Prostate gland (tissue), 2 donors: Measurements from ENCODE around the gene PARP1.

Experiments
- CTCF ChIP-seq, 4 experiments: fragments of 200-600 bp in 2 of 4; fragments of 450-650 bp in 2 of 4; sonication (generic) in 2 of 4; IDR thresholded peaks; 1 replicate in 3 of 4; 2 replicates in 1 of 4; pipeline ENCODE4 v1.5.1; 2016 to 2019; ENCODE audit warnings: antibody characterized with exemption in 4 of 4, mild to moderate bottlenecking in 2 of 4, moderate library complexity in 2 of 4
- POLR2A ChIP-seq: fragments of 450-650 bp; IDR thresholded peaks from one replicate; pipeline ENCODE4 v1.6.1; 2016; ENCODE audit warnings: antibody characterized with exemption, mild to moderate bottlenecking
- POLR2AphosphoS5 ChIP-seq: sonication (generic); formaldehyde crosslinking; IDR thresholded peaks from one replicate; pipeline ENCODE4 v1.6.1; 2017; ENCODE audit warnings: antibody characterized with exemption

- no peak for TF ChIP-seq POLR2A
- TF ChIP-seq CTCF (IDR thresholded peaks at IDR 0.05), result no peak
- TF ChIP-seq POLR2AphosphoS5, result no peak
These were observed 41.6 kb downstream of the PARP1 start for GRCh38 chr1:226366290-226366689.
